GM15510 (cell line): ENCODE results near the gene PTGES.

Experiments used
- POLR2A ChIP-seq: IDR thresholded peaks from 3 replicates; pipeline ENCODE4 v1.6.1; 2011; ENCODE audit warnings: borderline replicate concordance; ENCODE audit not compliant: insufficient read length; ENCODE audit errors: extremely low read depth

The PTGES gene

GRCh38 chr9:129732946-129733631 is 19.8 kb downstream of the PTGES start:
- TF ChIP-seq POLR2A = no peak

GRCh38 chr9:129732100-129732499 is 20.7 kb downstream of the PTGES start:
- TF ChIP-seq POLR2A = no peak

GRCh38 chr9:129731477-129732085 is 21.3 kb downstream of the PTGES start:
- no peak for TF ChIP-seq POLR2A

GRCh38 chr9:129728744-129729143 is 24.1 kb downstream of the PTGES start:
- TF ChIP-seq POLR2A = no peak

- no peak for TF ChIP-seq POLR2A
Measured at GRCh38 chr9:129726322-129727160, 26.3 kb downstream of the PTGES start.

GRCh38 chr9:129725795-129726251 is 27.0 kb downstream of the PTGES start:
- no peak for TF ChIP-seq POLR2A

- no peak for TF ChIP-seq POLR2A
Measured at GRCh38 chr9:129724456-129725190, 28.2 kb downstream of the PTGES start.

- no peak for TF ChIP-seq POLR2A
Measured at GRCh38 chr9:129722913-129723312, 29.9 kb downstream of the PTGES start.

GRCh38 chr9:129720865-129721545 is 31.8 kb downstream of the PTGES start:
- TF ChIP-seq POLR2A = no peak

GRCh38 chr9:129720181-129720864 is 32.5 kb downstream of the PTGES start:
- TF ChIP-seq POLR2A = no peak

- TF ChIP-seq POLR2A = no peak
Measured at GRCh38 chr9:129719135-129719534, 33.7 kb downstream of the PTGES start.

GRCh38 chr9:129718647-129719046 is 34.2 kb downstream of the PTGES start:
- TF ChIP-seq POLR2A = no peak

- TF ChIP-seq POLR2A = no peak
Measured at GRCh38 chr9:129717991-129718390, 34.9 kb downstream of the PTGES start.

- no peak for TF ChIP-seq POLR2A
Measured at GRCh38 chr9:129716091-129716490, 36.8 kb downstream of the PTGES start.
